NCI-H2196 (cell line): ENCODE results near the gene INO80D.
"Not testable (repeated sequence)": the region's sequence is repeated elsewhere in the genome, so short reads cannot be mapped to it uniquely, and the experiment has no call there.

ENCODE experiments used
- DNase-seq: peaks from one replicate; lab custom pipeline; 2025; ENCODE audit not compliant: unreplicated experiment; lab: John Stamatoyannopoulos, UW

INO80D gene

GRCh38 chr2:206033452-206033851, 52.5 kb downstream of the INO80D start:
- DNase-seq: not testable (repeated sequence)

- DNase-seq: no peak
Observed at GRCh38 chr2:206031950-206032567, 53.9 kb downstream of the INO80D start.

GRCh38 chr2:206031162-206031784, 54.7 kb downstream of the INO80D start:
- no peak for DNase-seq

- no peak for DNase-seq
Observed at GRCh38 chr2:206028101-206028500, 57.9 kb downstream of the INO80D start.

GRCh38 chr2:206023183-206023582, 62.8 kb downstream of the INO80D start:
- DNase-seq: no peak

GRCh38 chr2:206020171-206020570, 65.8 kb downstream of the INO80D start:
- DNase-seq: no peak

GRCh38 chr2:206015746-206016145, 70.2 kb downstream of the INO80D start:
- not testable (repeated sequence) for DNase-seq

GRCh38 chr2:206011795-206012194, 74.2 kb downstream of the INO80D start:
- DNase-seq: no peak

- DNase-seq: peak; percentile 9
Observed at GRCh38 chr2:206011018-206011614, 74.9 kb downstream of the INO80D start.

GRCh38 chr2:206004004-206004693, 81.8 kb downstream of the INO80D start:
- DNase-seq: no peak

GRCh38 chr2:206002440-206002839, 83.5 kb downstream of the INO80D start:
- DNase-seq: no peak

- no peak for DNase-seq
Observed at GRCh38 chr2:206001912-206002311, 84.1 kb downstream of the INO80D start.

GRCh38 chr2:206000776-206001175, 85.2 kb downstream of the INO80D start:
- DNase-seq: no peak

GRCh38 chr2:205998583-205998982, 87.4 kb downstream of the INO80D start:
- DNase-seq: no peak

GRCh38 chr2:205996161-205996560, 89.8 kb downstream of the INO80D start:
- DNase-seq: no peak

- DNase-seq: no peak
Observed at GRCh38 chr2:205995260-205995659, 90.7 kb downstream of the INO80D start.

- peak; percentile 19 for DNase-seq
Observed at GRCh38 chr2:205994344-205994743, 91.6 kb downstream of the INO80D start.

GRCh38 chr2:205990104-205990503, 95.9 kb downstream of the INO80D start:
- no peak for DNase-seq

GRCh38 chr2:205989271-205990071, 96.5 kb downstream of the INO80D start:
- DNase-seq: no peak

- DNase-seq: not testable (repeated sequence)
Observed at GRCh38 chr2:205988681-205989080, 97.3 kb downstream of the INO80D start.

- DNase-seq: no peak
Observed at GRCh38 chr2:205988274-205988673, 97.7 kb downstream of the INO80D start.
